GM19351 (cell line): Measurements from ENCODE around the gene SCGB3A2.
A peak's percentile ranks its signal among the peaks of the same experiment; 100 is the strongest.
"Not testable (repeated sequence)": the region's sequence is repeated elsewhere in the genome, so short reads cannot be mapped to it uniquely, and the experiment has no call there.

Experiments
- ATAC-seq: cut with Tn5 transposase; IDR thresholded peaks from one replicate; pipeline ENCODE4 v1.9.1; 2021; ENCODE audit warnings: mild to moderate bottlenecking, moderate library complexity; ENCODE audit not compliant: unreplicated experiment

Gene SCGB3A2

GRCh38 chr5:147860641-147861025, 17.9 kb upstream of the SCGB3A2 start:
- ATAC-seq = no peak

GRCh38 chr5:147863454-147864158, 14.9 kb upstream of the SCGB3A2 start:
- no peak for ATAC-seq

GRCh38 chr5:147869112-147869511, 9.4 kb upstream of the SCGB3A2 start:
- no peak for ATAC-seq

- not testable (repeated sequence) for ATAC-seq
Observed at GRCh38 chr5:147869892-147870291, 8.6 kb upstream of the SCGB3A2 start.

GRCh38 chr5:147871980-147872549, 6.4 kb upstream of the SCGB3A2 start:
- not testable (repeated sequence) for ATAC-seq

GRCh38 chr5:147872744-147873435, 5.6 kb upstream of the SCGB3A2 start:
- ATAC-seq = not testable (repeated sequence)

DNA sequence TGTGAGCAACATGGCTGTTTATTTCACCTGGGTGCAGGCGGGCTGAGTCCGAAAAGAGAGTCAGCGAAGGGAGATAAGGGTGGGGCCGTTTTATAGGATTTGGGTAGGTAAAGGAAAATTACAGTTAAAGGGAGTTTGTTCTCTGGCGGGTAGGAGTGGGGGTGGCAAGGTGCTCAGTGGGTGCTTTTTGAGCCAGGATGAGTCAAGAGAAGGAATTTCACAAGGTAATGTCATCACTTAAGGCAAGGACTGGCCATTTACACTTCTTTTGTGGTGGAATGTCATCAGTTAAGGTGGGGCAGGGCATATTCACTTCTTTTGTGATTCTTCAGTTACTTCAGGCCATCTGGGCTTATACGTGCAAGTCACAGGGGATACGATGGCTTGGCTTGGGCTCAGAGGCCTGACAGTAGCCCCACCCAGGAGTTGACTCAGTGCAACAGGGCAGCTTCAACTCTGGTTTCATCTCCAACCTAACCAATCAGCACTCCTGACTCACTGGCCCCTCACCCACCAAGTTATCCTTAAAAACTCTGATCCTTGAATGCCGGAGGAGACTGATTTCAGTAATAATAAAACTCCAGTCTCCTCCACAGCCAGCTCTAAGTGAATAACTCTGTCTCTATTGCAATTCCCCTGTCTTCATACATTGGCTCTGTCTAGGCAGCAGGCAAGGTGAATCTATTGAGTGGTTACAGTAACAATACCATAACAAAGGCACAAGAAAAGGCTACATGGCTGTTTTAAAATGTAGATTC, 4.2 kb upstream of the SCGB3A2 start:
- ATAC-seq = not testable (repeated sequence)

GRCh38 chr5:147874910-147875367, 3.6 kb upstream of the SCGB3A2 start:
- ATAC-seq = no peak

- ATAC-seq = no peak
Observed at GRCh38 chr5:147876141-147876540, 2.4 kb upstream of the SCGB3A2 start.

- ATAC-seq = no peak
Observed at GRCh38 chr5:147876626-147877025, 1.9 kb upstream of the SCGB3A2 start.

GRCh38 chr5:147879784-147880183, 1.3 kb downstream of the SCGB3A2 start:
- no peak for ATAC-seq

GRCh38 chr5:147880487-147880886, 2.0 kb downstream of the SCGB3A2 start:
- ATAC-seq = no peak

- no peak for ATAC-seq
Observed at GRCh38 chr5:147882586-147883313, 4.2 kb downstream of the SCGB3A2 start.

- ATAC-seq = peak; percentile 51
Observed at GRCh38 chr5:147887026-147887627, 8.6 kb downstream of the SCGB3A2 start.

- ATAC-seq = no peak
Observed at GRCh38 chr5:147887930-147888329, 9.4 kb downstream of the SCGB3A2 start.

DNA sequence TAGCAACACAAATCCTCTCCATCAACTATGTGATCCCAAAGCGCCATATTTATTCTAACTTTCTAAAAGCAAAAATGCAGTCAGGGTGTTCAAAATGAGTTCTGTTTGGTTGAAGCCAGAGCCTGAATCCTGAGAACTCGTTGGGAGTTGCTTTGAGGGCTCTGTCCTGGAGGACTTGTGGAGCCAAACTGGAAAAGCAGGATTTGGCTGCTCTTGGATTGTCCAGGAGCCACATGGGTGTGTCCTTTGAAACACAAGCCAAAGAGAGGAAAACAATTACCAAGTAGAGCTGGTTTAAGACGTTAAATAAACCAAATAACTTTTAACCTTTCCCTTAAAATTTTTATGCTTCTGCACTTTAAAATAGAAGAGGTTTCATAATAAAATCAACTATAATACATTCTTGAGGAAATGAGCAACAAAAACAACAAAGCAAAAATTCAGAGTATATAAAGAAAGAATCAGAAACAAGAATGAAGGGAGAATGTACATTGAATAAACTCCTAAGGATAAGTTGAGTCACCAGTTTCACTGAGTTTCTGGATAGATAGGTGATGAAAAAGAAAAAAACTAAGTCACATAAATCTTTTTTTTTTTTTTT, 14.3 kb downstream of the SCGB3A2 start:
- no peak for ATAC-seq

- no peak for ATAC-seq
Observed at GRCh38 chr5:147893820-147894219, 15.3 kb downstream of the SCGB3A2 start.

GRCh38 chr5:147895864-147896263, 17.4 kb downstream of the SCGB3A2 start:
- ATAC-seq = no peak

- no peak for ATAC-seq
Observed at GRCh38 chr5:147898875-147899401, 20.4 kb downstream of the SCGB3A2 start.
